HG02759 (cell line): ENCODE results near the gene GALNS.
"Not testable (repeated sequence)": the region's sequence is repeated elsewhere in the genome, so short reads cannot be mapped to it uniquely, and the experiment has no call there.

ENCODE experiments used
- ATAC-seq: cut with Tn5 transposase; IDR thresholded peaks from one replicate; pipeline ENCODE4 v1.9.1; 2021; ENCODE audit warnings: mild to moderate bottlenecking, moderate library complexity; ENCODE audit not compliant: unreplicated experiment

The GALNS gene

GRCh38 chr16:88772871-88773811 lies 83.6 kb downstream of the GALNS start:
- no peak for ATAC-seq

- not testable (repeated sequence) for ATAC-seq
Observed at GRCh38 chr16:88771781-88772180, 85.0 kb downstream of the GALNS start.

GRCh38 chr16:88771294-88771772 lies 85.4 kb downstream of the GALNS start:
- ATAC-seq = no peak

GRCh38 chr16:88770461-88771293 lies 86.1 kb downstream of the GALNS start:
- ATAC-seq = peak; percentile 49

- no peak for ATAC-seq
Observed at GRCh38 chr16:88769617-88770460, 86.9 kb downstream of the GALNS start.

- ATAC-seq = no peak
Observed at GRCh38 chr16:88768071-88768783, 88.5 kb downstream of the GALNS start.

- no peak for ATAC-seq
Observed at GRCh38 chr16:88767546-88768070, 89.1 kb downstream of the GALNS start.

GRCh38 chr16:88766975-88767374 lies 89.8 kb downstream of the GALNS start:
- ATAC-seq = no peak

GRCh38 chr16:88764913-88765349 lies 91.8 kb downstream of the GALNS start:
- ATAC-seq = no peak

GRCh38 chr16:88764080-88764479 lies 92.7 kb downstream of the GALNS start:
- no peak for ATAC-seq
